ENCODE data around the gene PSMB10.
"Not testable (repeated sequence)": the region's sequence is repeated elsewhere in the genome, so short reads cannot be mapped to it uniquely, and the experiment has no call there.

PSMB10 gene

DNA sequence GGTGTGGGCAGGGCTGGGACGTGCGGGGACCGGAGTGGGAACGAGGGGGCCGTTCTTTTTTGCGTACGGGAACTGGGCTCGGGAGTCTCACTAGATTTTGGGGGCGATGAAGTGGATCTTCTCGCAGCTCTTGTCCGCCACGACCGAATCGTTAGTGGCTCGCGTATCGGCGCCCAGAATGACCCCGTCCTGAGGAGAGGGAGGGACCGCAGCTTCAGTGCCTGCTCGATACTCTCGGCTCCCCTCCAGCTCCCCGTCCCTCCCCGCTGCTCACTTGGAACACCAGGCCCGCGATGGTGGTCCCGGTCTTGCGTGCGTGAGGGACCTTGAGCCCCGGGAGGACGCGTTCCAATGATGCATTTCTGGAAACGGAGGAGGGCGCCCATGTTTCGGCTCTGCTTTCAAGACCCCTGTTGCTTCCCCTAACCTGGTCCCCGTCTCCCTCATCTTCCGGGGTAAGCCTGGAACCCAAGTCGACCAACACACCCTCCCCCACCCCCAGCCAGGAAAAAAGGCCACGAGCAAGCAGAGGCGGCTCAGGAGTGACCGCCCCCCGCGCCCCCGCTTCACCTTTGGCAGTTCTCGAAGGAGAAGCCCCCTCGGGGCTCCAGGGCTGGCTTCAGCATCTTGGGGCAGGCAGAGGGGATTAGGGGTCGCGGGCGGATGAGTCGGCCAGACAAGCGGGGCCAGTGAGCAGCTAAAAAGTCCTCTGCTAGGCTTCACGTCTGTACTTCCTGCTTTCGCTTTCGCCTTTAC lies at the start of gene PSMB10:
TSS of gene PSMB10 (minus strand) at position 727 of the 756 bp plus-strand sequence. CDS start at position 626, 101 bp downstream.
- Histone ChIP-seq H3K27ac (ENCODE audit: low read depth, low read length) (peak within 1 kb of the TSS; percentile 90), H3K36me3 (ENCODE audit: control insufficient read depth in 1 of 2, insufficient read depth in 2 of 2, low read length in 2 of 2) (peaks cover 21 to 28% of the 10 kb centered on the region in 2 donors)

DNA sequence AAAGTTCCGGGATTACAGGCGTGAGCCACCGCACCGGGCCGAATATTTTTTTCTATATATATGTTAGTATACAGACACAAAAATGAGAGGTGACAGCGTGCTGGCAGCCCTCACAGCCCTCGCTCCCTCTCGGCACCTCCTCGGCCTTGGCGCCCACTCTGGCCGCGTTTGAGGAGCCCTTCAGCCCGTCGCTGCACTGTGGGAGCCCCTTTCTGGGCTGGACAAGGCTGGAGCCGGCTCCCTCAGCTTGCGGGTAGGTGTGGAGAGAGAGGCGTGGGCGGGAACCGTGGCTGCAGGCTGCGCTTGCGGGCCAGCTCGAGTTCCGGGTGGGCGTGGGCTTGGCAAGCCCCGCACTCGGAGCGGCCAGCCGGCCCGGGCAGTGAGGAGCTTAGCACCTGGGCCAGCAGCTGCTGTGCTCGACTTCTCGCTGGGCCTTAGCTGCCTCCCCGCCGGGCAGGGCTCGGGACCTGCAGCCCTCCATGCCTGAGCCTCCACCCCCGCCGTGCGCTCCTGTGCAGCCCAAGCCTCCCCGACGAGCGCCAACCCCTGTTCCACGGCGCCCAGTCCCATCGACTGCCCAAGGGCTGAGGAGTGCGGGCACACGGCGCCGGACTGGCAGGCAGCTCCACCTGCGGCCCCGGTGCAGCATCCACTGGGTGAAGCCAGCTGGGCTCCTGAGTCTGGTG lies 45.5 kb upstream of the PSMB10 start:
- Histone ChIP-seq H3K4me1 (ENCODE audit: control insufficient read depth in 1 of 2, insufficient read depth in 2 of 2, low read length in 2 of 2) (peaks cover 0 to 4% of the 10 kb centered on the region in 2 donors), H3K9ac (ENCODE audit: low read depth in 1 of 2, low read length in 2 of 2) (no peak overlapping the region), H3K9me3 (ENCODE audit: control insufficient read depth in 1 of 2, low read length in 2 of 2) (no peaks in the 10 kb centered on the region), H3K27me3 (ENCODE audit: control insufficient read depth in 1 of 2, insufficient read depth in 2 of 2, low read length in 2 of 2) (no peaks in the 10 kb centered on the region), H3K27ac (ENCODE audit: low read depth, low read length) (no peak overlapping the region), H3K36me3 (ENCODE audit: control insufficient read depth in 1 of 2, insufficient read depth in 2 of 2, low read length in 2 of 2) (no peaks in the 10 kb centered on the region), H3K4me3 (ENCODE audit: low read depth in 1 of 2, low read length in 2 of 2) (no peak overlapping the region)

More for the DNA sequence above, at the start of gene PSMB10:
- Histone ChIP-seq H3K9me3 (ENCODE audit: control insufficient read depth in 1 of 2, low read length in 2 of 2) (no peaks in the 10 kb centered on the region), H3K9ac (ENCODE audit: low read depth in 1 of 2, low read length in 2 of 2) (peak within 1 kb of the TSS; percentile 89 to 99), H3K4me1 (ENCODE audit: control insufficient read depth in 1 of 2, insufficient read depth in 2 of 2, low read length in 2 of 2) (peaks cover 15 to 30% of the 10 kb centered on the region in 2 donors), H3K27me3 (ENCODE audit: control insufficient read depth in 1 of 2, insufficient read depth in 2 of 2, low read length in 2 of 2) (no peaks in the 10 kb centered on the region), H3K4me3 (ENCODE audit: low read depth in 1 of 2, low read length in 2 of 2) (peak within 1 kb of the TSS; percentile 91 to 98)

DNA sequence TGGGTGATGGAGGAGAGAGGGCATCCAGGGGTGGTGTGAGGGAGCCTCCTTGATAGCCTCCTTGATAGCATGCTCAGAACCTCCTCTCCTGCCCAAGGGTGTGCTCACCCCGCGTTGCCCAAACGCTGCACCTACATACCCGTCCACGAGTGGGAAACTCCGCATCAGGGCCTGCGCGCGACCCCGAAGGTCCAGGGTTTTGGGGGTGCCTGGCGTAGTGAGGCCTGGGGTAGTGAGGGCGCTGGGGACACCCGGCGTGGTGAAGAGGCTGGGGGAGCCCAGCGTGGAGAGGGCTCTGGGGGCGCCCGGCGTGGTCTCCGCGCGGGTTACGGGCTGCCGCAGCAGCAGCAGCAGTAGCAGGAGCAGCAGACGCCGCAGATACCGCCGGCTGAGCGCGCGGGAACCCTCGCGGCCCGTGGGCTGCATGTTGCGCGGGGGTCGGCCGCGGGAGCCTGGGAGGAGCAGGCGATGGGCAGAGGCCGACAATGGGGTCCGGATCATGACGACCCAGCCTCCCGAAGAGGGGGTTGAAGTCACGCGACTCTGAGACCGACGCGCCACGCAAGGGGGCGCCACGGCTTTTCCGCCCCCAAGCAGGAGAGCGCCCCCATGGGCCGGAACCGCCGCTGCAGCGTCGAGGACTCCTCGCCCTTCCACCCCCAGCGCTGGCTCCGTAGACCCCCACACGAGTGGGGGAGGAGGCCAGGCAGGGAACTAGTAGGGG lies 43.5 kb upstream of the PSMB10 start, which contains the start of gene DPEP3:
TSS of gene DPEP3 (minus strand) at position 545 of the 724 bp plus-strand sequence. CDS start at position 426, 119 bp downstream.
- peaks cover 0 to 4% of the 10 kb centered on the region in 2 donors for H3K4me1 ChIP-seq (ENCODE audit: control insufficient read depth in 1 of 2, insufficient read depth in 2 of 2, low read length in 2 of 2)
- H3K27ac ChIP-seq (ENCODE audit: low read depth, low read length), result no peak within 1 kb of the TSS
- H3K4me3 ChIP-seq (ENCODE audit: low read depth in 1 of 2, low read length in 2 of 2), result no peak within 1 kb of the TSS
- H3K9ac ChIP-seq (ENCODE audit: low read depth in 1 of 2, low read length in 2 of 2), result no peak within 1 kb of the TSS
- H3K36me3 ChIP-seq (ENCODE audit: control insufficient read depth in 1 of 2, insufficient read depth in 2 of 2, low read length in 2 of 2), result no peaks in the 10 kb centered on the region
- peaks cover 0 to 8% of the 10 kb centered on the region in 2 donors for H3K27me3 ChIP-seq (ENCODE audit: control insufficient read depth in 1 of 2, insufficient read depth in 2 of 2, low read length in 2 of 2)
- no peaks in the 10 kb centered on the region for H3K9me3 ChIP-seq (ENCODE audit: control insufficient read depth in 1 of 2, low read length in 2 of 2)

DNA sequence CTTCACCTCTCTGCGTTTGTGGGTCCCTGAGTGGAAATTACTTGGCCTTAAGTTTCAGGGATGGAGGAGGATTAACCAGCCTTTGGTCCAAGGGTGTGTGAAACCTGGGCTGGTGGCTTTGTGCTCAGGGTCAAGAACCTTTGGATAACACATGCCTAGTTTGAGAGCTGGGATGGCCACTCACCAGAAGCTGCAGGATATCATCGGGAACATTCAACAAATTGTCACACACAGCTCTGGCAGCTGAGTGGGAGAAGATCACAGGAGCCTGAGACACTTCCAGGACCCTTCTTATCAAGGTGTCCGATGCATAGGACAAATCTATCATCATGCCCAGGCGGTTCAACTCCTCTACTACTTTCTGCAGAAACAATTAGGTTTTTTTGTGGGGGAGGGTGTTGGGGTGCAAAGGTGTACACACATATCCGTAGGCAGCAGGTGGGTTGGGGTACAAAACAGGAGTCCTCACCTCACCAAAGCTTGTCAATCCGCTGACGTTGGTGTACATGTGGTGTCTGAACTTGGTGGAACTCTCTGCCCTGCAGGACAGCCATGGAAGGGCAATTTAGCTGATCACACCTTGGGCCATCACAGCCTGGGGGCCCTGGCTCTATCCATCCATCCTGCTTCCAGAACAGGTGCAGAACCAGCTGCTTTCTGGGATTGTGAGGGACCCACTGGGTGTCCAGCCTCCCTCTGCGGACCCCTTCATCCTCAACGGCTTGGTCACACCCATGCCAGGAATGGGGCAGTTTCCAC lies 41.0 kb upstream of the PSMB10 start:
- no peak overlapping the region for H3K4me3 ChIP-seq (ENCODE audit: low read depth in 1 of 2, low read length in 2 of 2)
- no peaks in the 10 kb centered on the region for H3K36me3 ChIP-seq (ENCODE audit: control insufficient read depth in 1 of 2, insufficient read depth in 2 of 2, low read length in 2 of 2)
- no peak overlapping the region for H3K27ac ChIP-seq (ENCODE audit: low read depth, low read length)
- peaks cover 0 to 8% of the 10 kb centered on the region in 2 donors for H3K27me3 ChIP-seq (ENCODE audit: control insufficient read depth in 1 of 2, insufficient read depth in 2 of 2, low read length in 2 of 2)
- no peaks in the 10 kb centered on the region for H3K9me3 ChIP-seq (ENCODE audit: control insufficient read depth in 1 of 2, low read length in 2 of 2)
- H3K4me1 ChIP-seq (ENCODE audit: control insufficient read depth in 1 of 2, insufficient read depth in 2 of 2, low read length in 2 of 2), result no peaks in the 10 kb centered on the region
- no peak overlapping the region for H3K9ac ChIP-seq (ENCODE audit: low read depth in 1 of 2, low read length in 2 of 2)

DNA sequence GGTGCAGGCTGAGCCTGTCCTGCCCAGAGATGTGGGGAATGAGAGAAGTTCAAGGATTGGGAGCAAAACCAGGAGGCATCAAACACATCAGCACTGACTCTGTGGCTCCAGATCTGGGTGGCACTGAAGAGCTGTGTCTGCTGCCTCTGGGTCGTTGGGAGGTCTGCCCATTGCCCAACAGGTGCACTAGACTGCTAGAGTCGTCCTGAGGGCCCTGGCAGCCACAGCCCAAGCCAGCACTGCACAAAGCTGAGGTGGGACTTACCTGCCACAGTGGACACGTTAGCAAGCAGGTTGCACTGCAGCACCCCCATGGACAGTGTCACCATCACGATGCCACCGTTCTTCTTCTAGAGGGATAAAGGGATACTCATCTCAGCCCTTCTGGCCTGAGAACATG lies 40.4 kb upstream of the PSMB10 start:
- Histone ChIP-seq H3K27me3 (ENCODE audit: control insufficient read depth in 1 of 2, insufficient read depth in 2 of 2, low read length in 2 of 2) (peaks cover 0 to 8% of the 10 kb centered on the region in 2 donors), H3K27ac (ENCODE audit: low read depth, low read length) (no peak overlapping the region), H3K4me3 (ENCODE audit: low read depth in 1 of 2, low read length in 2 of 2) (no peak overlapping the region), H3K9ac (ENCODE audit: low read depth in 1 of 2, low read length in 2 of 2) (no peak overlapping the region), H3K4me1 (ENCODE audit: control insufficient read depth in 1 of 2, insufficient read depth in 2 of 2, low read length in 2 of 2) (no peaks in the 10 kb centered on the region), H3K9me3 (ENCODE audit: control insufficient read depth in 1 of 2, low read length in 2 of 2) (no peaks in the 10 kb centered on the region), H3K36me3 (ENCODE audit: control insufficient read depth in 1 of 2, insufficient read depth in 2 of 2, low read length in 2 of 2) (no peaks in the 10 kb centered on the region)

DNA sequence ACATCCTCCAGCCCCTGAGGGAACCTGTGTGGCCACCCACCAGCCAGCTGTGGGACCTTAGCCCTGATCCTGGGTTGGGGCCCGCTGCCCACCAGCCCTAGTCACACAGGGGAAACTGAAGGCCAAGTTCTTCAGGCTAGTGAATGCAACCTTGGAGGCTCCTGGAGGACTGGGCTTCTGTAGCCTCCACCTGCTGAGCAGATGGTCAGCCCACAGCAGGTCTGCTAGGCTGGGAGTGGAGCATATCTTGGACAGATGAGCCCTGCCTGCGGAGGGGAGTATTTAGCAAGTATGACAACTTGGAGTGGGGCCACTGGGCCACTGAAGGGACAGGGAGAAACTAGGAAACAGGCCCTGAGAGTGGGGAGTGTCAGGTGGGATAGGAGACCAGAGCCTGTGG lies 39.6 kb upstream of the PSMB10 start:
- no peaks in the 10 kb centered on the region for H3K9me3 ChIP-seq (ENCODE audit: control insufficient read depth in 1 of 2, low read length in 2 of 2)
- no peak overlapping the region for H3K4me3 ChIP-seq (ENCODE audit: low read depth in 1 of 2, low read length in 2 of 2)
- H3K36me3 ChIP-seq (ENCODE audit: control insufficient read depth in 1 of 2, insufficient read depth in 2 of 2, low read length in 2 of 2), result no peaks in the 10 kb centered on the region
- H3K27ac ChIP-seq (ENCODE audit: low read depth, low read length), result no peak overlapping the region
- peaks cover 0 to 8% of the 10 kb centered on the region in 2 donors for H3K27me3 ChIP-seq (ENCODE audit: control insufficient read depth in 1 of 2, insufficient read depth in 2 of 2, low read length in 2 of 2)
- H3K4me1 ChIP-seq (ENCODE audit: control insufficient read depth in 1 of 2, insufficient read depth in 2 of 2, low read length in 2 of 2), result no peaks in the 10 kb centered on the region
- no peak overlapping the region for H3K9ac ChIP-seq (ENCODE audit: low read depth in 1 of 2, low read length in 2 of 2)

DNA sequence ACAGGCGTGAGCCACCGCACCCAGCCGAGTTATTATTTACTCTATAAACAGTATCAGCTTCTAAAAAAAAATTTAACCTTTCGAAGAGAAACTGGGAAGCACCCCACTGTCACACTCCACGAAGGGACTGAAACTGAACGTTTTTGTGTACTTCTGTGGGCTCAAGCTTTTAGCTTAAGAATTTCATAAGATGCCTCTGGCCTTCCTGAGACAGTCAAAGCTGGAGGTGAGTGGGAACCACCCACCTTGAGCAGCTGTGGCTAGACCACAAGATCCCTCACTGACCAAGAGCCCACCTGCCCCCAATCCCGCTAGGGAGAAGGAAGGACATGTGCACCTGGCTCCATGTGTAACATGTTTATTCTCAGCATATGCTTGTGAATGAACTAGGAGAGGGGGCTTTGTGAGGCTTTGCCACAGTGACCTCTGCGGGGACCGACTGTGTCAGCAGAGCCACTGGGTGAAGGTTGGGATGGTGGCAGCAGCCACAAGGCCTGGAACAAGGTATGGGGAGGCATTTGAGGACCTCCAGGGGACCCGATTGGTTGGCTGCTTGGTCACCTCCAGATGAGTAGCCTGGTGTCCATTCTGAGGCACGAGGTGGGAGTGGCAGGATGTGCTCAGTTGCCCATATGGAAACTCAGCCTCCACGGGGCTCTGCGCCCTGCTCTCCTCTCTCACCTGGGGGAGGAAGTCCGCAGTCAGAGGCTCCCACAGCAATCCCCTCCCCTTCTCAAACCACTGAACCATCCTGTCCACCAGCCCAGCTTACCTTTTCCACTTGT lies 38.9 kb upstream of the PSMB10 start:
- Histone ChIP-seq H3K9ac (ENCODE audit: low read depth in 1 of 2, low read length in 2 of 2) (no peak overlapping the region), H3K27me3 (ENCODE audit: control insufficient read depth in 1 of 2, insufficient read depth in 2 of 2, low read length in 2 of 2) (peaks cover 0 to 8% of the 10 kb centered on the region in 2 donors), H3K36me3 (ENCODE audit: control insufficient read depth in 1 of 2, insufficient read depth in 2 of 2, low read length in 2 of 2) (no peaks in the 10 kb centered on the region), H3K4me1 (ENCODE audit: control insufficient read depth in 1 of 2, insufficient read depth in 2 of 2, low read length in 2 of 2) (no peaks in the 10 kb centered on the region), H3K4me3 (ENCODE audit: low read depth in 1 of 2, low read length in 2 of 2) (no peak overlapping the region), H3K9me3 (ENCODE audit: control insufficient read depth in 1 of 2, low read length in 2 of 2) (no peaks in the 10 kb centered on the region), H3K27ac (ENCODE audit: low read depth, low read length) (no peak overlapping the region)

DNA sequence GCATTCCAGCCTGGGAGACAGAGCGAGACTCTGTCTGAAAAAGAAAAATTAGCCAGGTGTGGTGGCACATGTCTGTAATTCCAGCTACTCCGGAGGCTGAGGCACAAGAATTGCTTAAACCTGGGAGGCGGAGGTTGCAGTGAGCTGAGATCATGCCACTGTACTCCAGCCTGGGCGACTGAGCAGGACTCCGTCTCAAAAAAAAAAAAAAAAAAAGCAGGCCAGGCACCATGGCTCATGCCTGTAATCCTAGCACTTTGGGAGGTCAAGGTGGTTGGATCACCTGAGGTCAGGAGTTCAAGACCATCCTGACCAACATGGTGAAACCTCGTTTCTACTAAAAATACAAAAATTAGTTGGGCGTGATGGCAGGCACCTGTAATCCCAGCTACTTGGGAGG lies 35.6 kb upstream of the PSMB10 start:
- H3K4me3 ChIP-seq (ENCODE audit: low read depth in 1 of 2, low read length in 2 of 2); H3K4me1 ChIP-seq (ENCODE audit: control insufficient read depth in 1 of 2, insufficient read depth in 2 of 2, low read length in 2 of 2); H3K9ac ChIP-seq (ENCODE audit: low read depth in 1 of 2, low read length in 2 of 2); H3K36me3 ChIP-seq (ENCODE audit: control insufficient read depth in 1 of 2, insufficient read depth in 2 of 2, low read length in 2 of 2); H3K9me3 ChIP-seq (ENCODE audit: control insufficient read depth in 1 of 2, low read length in 2 of 2); H3K27ac ChIP-seq (ENCODE audit: low read depth, low read length); H3K27me3 ChIP-seq (ENCODE audit: control insufficient read depth in 1 of 2, insufficient read depth in 2 of 2, low read length in 2 of 2): not testable (repeated sequence)

DNA sequence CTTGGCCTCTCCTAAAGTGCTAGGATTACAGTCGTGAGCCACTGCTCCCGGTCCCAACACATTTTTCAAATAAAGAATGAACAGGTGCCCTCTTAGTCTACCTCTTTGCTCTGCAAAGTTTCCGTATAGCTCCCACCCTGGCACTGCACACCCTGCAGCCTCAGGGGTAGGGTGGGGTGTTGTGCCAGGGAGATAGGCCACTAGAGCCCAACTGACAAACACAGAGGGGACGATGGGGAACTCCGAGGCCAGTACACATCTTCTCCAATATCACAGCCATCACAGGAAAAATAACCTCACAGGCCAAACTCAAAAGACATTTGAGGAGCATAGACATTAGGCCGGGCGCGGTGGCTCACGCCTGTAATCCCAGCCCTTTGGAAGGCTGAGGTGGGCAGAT lies 34.5 kb upstream of the PSMB10 start:
- Histone ChIP-seq H3K27ac (ENCODE audit: low read depth, low read length) (no peak overlapping the region), H3K9me3 (ENCODE audit: control insufficient read depth in 1 of 2, low read length in 2 of 2) (no peaks in the 10 kb centered on the region), H3K27me3 (ENCODE audit: control insufficient read depth in 1 of 2, insufficient read depth in 2 of 2, low read length in 2 of 2) (peaks cover 3% of the 10 kb centered on the region in 2 donors), H3K4me3 (ENCODE audit: low read depth in 1 of 2, low read length in 2 of 2) (no peak overlapping the region), H3K9ac (ENCODE audit: low read depth in 1 of 2, low read length in 2 of 2) (no peak overlapping the region), H3K4me1 (ENCODE audit: control insufficient read depth in 1 of 2, insufficient read depth in 2 of 2, low read length in 2 of 2) (peaks cover 14 to 19% of the 10 kb centered on the region in 2 donors), H3K36me3 (ENCODE audit: control insufficient read depth in 1 of 2, insufficient read depth in 2 of 2, low read length in 2 of 2) (no peaks in the 10 kb centered on the region)
